ENCODE measurements around the gene SIAH2.

The SIAH2 gene

GRCh38 chr3:150747886-150748683, 14.9 kb downstream of the SIAH2 start:
- no peak for DNase-seq

GRCh38 chr3:150746791-150747590, 16.0 kb downstream of the SIAH2 start:
- DNase-seq, result no peak

- no peak for DNase-seq
Measured at GRCh38 chr3:150745832-150746231, 17.1 kb downstream of the SIAH2 start.

GRCh38 chr3:150744919-150745211, 18.1 kb downstream of the SIAH2 start:
- DNase-seq, result no peak

- no peak for DNase-seq
Measured at GRCh38 chr3:150744041-150744918, 18.7 kb downstream of the SIAH2 start.

- no peak for DNase-seq
Measured at GRCh38 chr3:150743508-150743907, 19.5 kb downstream of the SIAH2 start.

GRCh38 chr3:150742679-150743078, 20.3 kb downstream of the SIAH2 start:
- DNase-seq, result no peak

- DNase-seq, result no peak
Measured at GRCh38 chr3:150742141-150742523, 20.8 kb downstream of the SIAH2 start.

GRCh38 chr3:150741497-150742140, 21.4 kb downstream of the SIAH2 start:
- no peak for DNase-seq

- DNase-seq, result peak in 1 of 5 donors; percentile 38
Measured at GRCh38 chr3:150740733-150741496, 22.1 kb downstream of the SIAH2 start.

- peak in 1 of 5 donors; percentile 48 for DNase-seq
Measured at GRCh38 chr3:150739877-150740645, 22.9 kb downstream of the SIAH2 start.

- DNase-seq, result peak in 1 of 5 donors; percentile 33
Measured at GRCh38 chr3:150739200-150739863, 23.6 kb downstream of the SIAH2 start.

GRCh38 chr3:150738688-150739087, 24.3 kb downstream of the SIAH2 start:
- no peak for DNase-seq

- DNase-seq, result peak in 1 of 5 donors; percentile 40
Measured at GRCh38 chr3:150737874-150738679, 24.9 kb downstream of the SIAH2 start.

- no peak for DNase-seq
Measured at GRCh38 chr3:150736903-150737832, 25.8 kb downstream of the SIAH2 start.

- DNase-seq, result no peak
Measured at GRCh38 chr3:150736316-150736719, 26.7 kb downstream of the SIAH2 start.

GRCh38 chr3:150734795-150735119, 28.2 kb downstream of the SIAH2 start:
- DNase-seq, result no peak
